Measurements from ENCODE around the gene KRT80.

The KRT80 gene

DNA sequence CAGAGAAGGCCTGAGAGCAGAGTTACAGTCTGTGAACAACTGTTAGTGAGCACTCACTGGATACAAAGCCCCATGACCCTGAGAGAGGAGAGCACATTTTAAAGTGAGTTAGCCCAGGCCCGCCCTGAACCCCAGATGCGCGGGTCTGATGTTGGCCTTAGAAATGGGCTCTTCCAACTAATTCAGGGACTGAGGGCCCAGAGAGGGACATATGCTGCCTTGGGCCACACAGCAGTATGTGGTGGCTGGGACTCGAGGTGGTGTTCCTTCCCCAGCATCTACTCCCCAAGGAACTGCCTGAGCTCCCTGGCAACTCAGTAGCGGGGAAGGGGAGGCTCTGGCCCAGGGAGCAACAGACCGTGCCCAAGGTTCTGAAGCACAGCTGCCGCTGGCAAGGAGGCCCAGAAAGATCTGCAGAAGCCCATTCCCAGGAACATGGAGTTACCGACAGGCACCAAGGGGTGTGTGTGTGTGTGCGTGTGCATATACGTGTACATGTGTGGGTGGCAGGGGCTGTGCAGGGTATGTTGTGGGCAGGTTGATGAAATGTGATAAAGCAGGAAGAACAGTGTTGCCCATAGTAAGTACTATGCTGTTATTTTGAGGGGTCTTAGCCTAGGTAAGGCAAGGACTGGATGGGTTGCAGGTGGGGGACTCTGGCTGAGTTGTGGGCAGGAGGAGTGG lies 40.5 kb downstream of the KRT80 start:
- DNase-seq, result no peak

DNA sequence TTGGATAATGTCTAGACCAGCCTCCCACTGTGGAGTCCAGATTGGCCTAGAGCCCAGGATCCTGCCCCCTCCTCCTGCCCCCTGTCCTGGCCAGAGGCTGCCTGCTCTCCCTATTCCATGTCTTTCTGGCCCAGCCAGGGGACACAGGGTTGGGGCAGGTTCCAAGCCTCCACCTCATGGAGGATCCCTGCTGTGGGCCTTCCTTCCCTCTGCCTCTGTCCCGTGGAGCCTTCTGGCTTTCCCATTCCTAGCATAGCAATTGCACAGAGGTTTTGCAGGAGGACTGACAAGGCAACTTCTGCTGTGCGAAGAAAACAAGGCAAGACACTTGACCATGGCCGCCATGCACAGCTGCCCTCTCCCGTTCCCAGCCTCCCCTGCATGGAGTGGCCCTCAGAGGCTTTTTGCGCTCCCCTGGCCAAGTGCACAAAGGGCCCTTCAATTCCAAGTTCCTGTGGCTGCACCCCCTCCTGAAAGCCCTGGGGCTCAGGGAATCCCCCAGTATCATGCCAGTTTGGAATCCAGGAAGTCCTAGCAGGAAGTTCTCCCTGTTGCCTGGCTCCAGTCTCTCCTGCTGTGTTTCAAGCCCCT lies 42.1 kb downstream of the KRT80 start:
- DNase-seq, result no peak

DNA sequence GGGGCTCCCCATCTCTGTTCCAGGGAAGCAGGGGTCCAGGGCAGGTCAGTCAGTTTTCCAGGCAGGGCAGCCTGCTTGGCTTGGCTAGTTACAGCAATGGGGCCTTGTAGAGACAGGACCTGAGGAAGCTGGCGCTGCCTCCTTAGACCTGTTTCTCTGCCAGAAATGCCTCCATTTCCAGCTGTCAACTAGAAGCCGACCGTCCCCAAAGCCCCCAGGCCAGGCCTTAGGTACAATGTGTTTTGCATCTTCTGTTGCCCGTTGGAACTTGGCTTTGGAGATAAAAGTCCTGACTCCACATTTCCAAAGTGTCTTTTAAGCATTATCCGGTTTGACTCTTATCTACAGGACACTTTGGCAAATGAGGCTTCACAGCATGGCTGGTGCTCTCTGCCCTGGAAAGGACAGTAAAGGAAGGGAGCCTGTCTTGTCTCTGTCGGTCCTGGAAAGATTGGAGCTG lies 42.6 kb downstream of the KRT80 start:
- no peak for DNase-seq

DNA sequence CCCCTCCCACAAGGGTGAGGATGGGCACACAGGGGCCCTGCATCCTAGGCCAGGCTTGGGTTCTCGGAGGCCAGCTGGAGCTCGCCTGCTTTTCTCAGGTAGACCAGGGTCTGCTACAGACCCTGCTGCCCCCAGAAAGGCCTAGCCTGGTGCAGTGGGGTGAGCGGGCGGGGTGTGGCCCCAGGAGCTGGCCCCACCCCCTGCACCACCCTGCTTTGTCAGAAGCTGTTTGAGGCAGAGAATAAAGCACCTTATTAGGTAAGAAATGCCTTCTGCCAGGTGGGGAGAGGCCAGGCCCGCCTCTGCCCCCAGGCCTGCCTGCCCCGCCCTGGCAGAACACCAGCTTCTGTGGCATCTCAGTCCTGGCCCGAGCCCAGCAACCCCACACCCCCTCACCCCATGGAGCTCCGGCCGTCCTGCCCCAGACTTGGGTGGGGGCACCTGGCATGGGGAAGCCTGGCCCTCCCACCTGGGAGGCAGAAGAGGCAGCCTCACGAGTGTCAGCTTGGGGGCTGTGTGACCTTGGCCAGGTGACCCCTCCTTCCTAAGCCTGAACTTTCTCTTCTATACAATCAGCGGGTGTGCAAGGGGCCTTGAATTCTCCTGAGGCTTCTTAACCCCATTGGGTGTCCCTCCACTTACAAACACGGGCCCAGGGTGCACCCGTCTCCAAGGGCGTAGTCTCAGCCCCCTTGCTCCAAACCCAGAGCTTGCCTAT lies 43.2 kb downstream of the KRT80 start:
- no peak for DNase-seq

DNA sequence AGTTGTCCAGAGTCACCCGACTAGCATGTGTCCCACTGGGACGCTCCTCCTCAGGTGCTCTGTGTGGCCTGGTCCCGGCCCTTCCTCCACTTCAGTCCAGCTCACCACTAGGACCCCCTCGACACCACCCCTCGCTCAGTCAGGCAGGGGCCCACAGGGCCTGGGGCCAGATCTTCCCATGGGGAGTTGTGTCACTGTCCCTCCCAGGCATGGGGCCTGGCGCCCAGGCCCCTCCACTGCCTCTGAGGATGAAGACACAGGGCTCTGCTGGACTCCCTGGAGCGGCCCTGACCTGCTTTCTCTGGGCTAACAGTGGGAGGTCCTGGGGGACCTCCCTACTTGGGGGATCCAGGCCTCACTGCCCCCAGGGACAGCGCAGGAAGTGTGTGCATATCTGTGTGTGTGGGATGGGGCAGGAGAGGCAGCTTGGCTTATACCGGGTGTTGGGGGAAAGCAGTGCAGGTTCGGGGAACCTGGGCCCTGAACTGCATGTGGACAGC lies 43.8 kb downstream of the KRT80 start:
- no peak for DNase-seq

DNA sequence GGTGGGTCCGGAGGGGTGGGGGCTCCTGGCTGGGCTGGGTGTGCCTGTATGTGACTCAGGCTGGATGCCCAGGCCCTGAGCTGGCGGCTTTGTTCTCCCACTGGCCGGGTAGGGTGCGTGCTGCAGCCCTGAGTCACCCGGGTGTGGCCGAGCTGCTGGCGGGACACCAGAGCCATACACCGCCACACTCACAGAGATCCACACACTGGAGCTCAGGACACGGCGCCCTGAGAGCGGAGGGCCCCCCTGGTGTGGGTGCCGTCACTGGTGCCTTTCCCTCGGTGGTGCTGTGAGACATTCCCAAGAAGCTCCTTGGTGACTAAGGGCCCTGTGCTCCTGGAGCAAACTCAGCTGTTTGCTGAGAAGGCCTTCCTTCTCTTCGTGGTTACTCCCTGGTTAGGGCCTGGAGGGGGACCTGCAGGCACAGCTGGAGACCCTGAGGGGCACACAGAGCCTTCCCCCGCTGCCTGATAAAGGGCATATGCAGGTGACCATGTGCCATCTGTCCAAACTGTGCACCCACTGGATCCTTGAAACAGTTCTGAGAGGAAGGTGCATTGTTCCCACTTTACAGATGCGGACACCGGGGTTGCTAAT lies 44.3 kb downstream of the KRT80 start:
- DNase-seq, result no peak

DNA sequence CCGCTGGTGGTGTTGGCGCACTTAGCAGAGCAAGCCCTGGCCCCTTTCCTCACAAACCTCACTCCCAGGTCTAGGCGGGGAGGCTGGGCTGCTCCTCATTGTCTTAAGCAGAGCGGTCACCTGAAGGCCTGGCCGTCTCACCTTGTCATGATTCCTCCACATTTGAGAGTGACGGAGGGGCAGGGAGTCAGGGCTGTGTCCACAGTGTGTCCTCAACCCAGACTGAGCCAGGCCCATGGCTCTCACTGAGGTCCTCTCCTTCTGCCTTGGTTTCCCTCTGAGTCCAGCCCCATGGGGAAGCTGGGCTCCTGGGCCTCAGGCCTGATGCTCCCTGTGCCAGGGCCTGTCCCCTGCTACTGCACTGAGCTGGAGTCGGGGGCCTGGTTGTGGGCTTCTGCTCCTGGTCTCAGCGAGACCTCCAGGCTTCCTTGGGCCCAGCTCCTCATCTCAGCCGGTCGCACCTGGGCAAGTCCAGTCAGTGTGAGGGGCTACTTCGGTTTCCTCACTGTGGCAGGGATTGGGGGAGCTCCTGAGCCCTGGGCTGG lies 44.9 kb downstream of the KRT80 start:
- no peak for DNase-seq

DNA sequence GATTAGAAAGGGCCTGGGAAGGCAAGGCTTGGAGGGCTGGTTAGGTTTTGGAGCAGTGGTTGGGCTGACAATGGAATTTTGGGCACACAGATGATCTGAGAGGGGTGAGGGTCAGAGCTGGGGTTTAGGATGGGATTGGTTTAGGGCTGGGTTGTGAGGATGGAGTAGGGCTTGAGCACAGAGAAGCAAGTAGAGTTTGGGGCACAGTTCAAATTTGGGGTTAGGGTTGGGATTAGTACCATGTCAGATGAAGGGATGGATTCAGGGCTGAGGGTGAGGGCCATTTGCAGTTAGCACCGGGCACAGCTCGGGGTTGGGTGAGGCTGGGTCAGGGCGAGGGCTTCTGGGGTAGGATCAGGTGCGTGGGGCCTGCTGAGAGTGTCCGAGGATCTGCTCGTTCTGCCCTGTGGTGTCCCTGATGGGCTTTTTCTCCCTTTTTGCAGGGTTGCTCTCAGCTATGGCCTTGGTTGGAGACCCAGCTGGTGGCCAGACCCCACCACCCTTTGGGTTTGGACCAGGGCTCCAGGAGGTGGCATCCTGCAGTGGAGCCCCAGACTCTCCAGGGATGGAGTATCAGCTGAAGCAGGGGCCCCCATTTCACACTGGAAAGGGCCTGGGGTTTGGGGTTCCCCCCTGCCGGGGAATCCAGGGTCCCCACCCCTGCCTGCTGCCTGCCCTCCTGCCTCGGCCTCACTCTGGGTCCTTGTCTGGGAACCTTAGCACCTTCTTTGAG lies 45.6 kb downstream of the KRT80 start:
- no peak for DNase-seq

DNA sequence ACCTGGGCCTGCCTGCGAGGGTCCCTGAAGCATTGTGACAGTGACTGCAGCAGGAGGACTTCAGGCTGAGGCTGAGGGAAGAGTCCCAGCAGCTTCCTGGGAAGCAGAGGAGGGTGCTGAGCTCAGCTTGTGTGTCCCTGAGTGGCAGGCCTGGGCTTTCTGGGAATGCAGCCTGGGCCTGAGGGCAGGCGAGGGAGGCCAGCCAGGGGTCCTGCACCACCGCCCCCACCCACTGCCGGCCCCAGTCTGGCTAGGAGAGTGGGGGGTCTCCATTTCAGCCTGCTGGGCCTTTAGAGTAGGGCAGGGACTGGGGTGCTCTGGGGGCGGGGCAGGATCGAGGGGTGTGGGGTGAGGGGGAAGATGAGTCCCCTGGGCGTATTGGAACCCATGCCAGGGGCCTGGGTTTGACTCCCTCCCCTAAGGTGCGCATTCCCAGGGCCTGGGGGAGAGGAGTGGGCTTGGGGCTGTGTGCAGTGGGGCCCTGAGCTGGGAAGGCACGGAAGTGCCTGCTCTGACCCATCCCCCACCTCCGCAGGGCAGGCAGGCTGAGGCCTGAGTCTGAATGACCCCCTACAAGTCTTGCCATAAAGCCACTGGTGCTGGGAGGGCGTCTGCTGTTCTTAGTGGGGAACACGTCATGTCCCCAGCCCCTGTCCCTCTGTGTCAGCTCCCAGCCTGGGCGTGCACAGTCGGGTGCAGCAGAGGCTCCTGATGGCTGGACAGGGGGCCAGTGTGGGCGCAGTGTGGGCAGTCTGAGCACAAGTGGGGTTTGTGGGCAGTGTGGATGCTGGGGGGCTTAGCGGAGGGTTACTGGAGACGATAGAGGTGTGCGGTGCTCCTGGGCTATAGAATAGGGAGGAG lies 46.4 kb downstream of the KRT80 start:
- DNase-seq, result no peak

DNA sequence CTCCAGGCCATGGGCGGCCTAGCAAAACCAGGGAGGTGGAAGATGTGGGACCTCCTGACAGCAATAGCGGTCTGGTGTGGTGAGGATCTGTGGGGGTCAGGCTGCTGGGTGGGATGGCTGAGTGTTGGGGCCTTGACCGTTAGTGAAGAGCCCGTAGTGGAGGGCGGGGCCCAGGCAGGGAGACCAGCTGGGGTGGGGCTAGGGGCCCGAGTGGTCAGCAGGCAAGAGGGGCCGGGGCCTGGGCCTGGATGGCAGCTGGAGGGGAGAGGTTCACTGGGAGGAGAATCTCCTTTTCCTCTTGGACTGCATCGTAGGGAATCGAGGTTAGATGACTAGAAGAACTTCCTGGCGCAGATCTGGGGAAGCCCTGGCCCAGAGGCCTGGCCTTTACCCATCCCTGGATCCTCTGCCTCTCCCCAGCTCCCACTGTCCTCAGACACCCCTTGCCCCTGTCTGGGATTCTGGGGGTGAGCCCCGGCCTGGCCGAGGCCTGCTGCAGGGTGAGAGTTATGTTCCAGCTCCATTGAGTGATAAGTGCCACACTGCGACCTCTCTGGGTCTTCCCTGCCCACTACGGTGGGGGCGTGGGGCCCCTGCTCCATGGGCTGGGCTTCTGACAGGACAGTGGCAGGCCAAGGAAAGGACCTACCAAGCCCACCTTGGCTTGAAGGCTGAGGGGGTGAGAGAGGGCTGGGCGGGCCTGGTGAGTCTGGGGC lies 47.1 kb downstream of the KRT80 start:
- DNase-seq, result no peak

DNA sequence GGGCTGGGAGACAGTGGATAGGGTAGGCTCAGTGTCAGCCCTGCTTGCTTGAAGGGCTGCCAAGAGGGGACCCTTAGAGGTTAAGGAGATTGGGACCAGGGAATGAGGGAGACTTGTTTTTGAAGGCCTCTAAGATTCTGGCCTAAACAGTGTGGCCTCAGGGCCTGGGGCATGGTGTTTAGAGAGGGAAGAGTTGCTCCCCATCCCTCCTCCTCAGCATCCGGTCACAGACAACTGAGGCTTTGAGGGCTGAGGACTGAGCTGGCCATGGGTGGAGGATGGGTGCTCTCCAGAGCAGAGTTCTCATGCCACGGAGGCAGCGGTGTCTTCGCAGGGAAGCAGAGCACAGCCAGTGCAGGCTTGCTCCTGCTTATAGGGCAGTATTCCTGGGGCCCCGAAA lies 49.4 kb downstream of the KRT80 start:
- no peak for DNase-seq

DNA sequence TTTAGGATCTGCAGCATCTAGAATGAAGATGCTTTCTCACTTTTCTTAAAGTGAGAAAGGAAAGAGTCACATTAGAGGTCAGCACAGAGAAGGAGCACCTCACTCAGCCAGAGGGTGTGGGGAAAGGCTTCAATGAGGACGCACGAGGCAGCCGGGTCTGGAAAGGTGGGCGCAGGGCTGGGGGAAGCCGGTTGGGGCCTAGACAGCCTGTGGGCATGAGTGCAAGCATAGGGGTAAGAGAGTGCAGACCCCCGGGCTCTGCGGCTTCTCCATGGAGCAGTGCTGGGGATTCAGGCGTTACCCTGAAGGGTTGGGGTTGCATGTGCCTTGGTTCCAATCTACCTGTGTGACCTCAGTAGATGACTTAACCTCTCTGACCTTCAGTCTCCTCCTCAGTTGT lies 49.9 kb downstream of the KRT80 start:
- DNase-seq, result no peak

DNA sequence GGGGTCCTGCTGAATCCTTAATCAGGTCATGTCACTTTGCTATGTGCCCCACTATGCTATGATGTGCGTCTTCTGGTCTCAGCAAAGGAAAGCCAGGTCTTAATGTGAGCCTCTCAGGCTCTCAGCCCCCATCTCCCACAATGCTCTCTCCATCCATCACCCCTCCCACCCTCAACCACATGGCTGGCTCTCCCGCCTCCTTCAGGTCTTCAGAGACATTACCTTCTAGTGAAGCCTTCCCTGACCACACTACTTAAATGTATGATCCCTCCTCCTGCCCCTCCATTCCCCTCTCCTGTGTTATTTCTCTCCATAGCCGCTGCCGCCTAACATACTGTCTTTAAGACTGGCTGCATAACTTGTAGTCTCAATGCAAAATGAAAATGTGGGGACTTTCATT lies 50.5 kb downstream of the KRT80 start:
- DNase-seq, result no peak

DNA sequence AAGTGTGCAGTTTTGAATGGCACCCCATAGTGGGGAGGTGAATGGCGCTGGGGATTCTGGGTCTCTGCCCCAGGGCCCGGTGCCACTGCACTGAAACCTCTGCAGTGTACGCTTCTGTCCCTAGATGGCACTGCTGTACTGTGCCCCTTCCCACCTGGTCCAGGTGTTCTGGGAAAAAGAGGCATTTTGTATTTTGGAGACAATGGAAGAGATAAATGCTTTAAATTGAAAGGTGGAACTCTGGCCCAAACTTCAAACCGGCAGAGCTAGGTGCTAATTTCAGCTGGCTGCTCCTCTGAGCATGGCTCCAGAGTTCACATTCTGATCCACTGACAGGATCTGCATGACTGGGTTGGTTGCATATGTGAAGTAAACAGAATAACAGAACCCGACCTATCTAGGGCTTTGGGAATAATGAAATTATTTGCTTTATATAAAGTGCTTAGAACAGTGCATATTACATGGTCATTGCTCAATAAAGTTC lies 52.2 kb downstream of the KRT80 start:
- peak; percentile 53 for DNase-seq

DNA sequence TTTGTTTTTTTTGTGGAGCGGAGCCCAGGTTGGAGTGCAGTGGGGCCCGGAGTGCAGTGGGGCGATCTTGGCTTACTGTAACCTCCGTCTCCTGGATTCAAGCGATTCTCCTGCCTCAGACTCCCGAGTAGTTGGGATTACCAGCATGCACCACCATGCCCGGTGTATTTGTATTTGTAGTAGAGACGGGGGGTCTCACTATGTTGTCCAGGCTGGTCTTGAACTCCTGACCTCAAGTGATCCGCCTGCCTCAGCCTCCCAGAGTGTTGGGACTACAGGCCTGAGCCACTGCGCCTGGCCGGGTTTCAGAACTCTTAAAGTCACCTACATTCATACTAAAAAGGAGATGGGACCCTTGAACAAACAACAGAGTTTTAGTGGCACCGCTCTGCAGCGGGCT lies 52.7 kb downstream of the KRT80 start:
- no peak for DNase-seq

DNA sequence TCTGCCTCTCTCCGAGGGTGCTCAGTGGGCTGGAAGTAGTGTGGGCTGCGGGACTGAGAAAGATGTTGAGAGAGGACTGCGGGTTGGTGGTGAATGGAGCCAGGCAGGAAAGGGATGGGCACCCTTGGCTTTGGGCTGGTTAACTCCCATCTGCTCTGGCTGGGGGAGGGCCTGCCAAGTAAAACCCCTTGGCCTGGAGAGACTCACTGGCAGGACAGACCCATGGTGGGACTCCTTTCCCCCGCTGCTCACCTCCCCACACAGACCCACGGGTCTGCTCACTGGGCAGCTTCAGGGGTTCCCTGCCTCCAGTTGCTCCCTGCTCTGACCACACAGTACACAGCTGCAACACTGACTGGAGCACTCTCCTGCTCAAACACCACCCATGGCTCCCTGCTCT lies 54.1 kb downstream of the KRT80 start:
- DNase-seq, result no peak

DNA sequence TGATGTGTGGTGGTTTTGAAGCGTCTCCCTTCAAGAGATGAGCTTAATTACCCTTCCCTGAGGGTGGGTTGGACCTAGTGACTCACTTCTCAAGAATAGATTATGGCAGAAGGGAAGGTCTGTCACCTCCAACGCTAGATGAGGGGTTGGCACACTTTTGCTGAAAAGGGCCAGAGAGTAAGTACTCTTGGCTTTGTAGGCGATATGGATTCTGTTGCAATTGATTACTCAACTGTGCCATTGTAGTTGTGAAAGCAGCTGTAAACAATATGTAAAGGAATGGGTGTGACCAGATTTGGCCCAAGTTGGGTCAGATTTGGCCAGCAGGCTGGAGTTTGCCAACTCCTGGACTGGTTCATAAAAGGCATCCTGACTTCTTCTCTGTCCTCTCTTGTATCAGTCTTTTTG lies 59.1 kb downstream of the KRT80 start:
- DNase-seq, result no peak

DNA sequence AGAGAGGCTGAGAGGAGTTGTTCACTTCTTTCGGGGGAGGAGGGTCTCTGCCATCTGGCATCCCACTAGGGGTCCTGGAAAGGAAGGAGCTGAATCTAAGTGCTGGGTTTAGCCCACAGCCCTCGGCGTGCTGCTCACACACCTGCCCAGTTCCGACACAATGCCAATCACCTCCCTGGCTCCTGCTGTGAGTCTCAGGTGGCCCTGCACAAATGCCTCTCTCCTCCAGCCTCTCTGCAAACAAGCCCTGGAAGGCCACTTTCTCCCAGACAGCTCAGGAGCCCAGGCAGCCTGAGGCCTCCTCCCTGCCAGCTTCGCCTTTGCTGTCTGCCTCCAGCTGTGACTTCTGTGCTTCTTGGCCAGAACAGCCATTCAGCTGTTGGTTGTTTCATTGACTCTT lies 61.1 kb downstream of the KRT80 start:
- DNase-seq, result peak; percentile 41

DNA sequence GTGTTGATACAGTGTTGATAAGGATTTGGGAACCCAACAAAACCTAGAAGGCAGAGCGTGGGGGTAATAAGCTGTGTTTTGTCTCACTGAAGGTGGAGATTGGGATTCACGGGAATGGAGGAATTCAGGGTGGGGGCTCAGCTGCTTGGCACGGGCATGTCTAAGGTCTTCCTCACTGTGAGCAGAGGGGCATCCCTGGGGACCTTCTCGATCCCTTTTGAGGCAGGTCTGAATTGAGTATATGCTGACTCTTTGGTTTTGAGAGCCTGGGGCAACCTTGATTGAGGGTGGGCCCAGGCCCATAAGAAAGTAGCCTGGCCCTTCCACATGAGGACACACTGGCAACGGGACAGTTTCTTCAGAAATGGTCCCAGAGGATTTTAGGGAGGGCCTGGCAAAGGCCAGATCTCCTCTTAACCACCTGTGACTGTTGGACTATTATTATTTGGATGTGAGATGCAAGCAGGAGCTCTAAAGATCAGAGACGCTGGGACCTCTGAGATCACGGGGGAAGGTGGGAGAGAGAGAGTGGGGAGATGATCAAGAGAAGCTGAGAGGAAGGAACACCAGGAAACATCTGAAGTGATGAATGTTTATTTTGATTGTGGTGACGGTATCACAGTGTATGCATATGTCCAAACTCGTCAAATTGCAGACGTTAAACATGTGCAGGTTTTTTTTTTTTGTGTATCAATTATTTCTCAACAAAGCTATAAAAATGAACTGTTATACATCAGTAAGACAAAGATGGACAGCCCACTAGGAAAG lies 63.9 kb downstream of the KRT80 start:
- DNase-seq, result no peak

Data from NCI-H2029 treated with DMSO at 0.1 percent for 48 hours (cell line).